HUDEP-2 (cell line): Measurements from ENCODE around the gene SCG2.

ENCODE experiments used
- DNase-seq, 76 experiments: peaks; one replicate each; lab custom pipeline; 2025; ENCODE audit not compliant: unreplicated experiment in 76 of 76; lab: John Stamatoyannopoulos, UW

SCG2 gene

GRCh38 chr2:223582001-223582400 lies 20.2 kb downstream of the SCG2 start:
- DNase-seq: no peak

DNA sequence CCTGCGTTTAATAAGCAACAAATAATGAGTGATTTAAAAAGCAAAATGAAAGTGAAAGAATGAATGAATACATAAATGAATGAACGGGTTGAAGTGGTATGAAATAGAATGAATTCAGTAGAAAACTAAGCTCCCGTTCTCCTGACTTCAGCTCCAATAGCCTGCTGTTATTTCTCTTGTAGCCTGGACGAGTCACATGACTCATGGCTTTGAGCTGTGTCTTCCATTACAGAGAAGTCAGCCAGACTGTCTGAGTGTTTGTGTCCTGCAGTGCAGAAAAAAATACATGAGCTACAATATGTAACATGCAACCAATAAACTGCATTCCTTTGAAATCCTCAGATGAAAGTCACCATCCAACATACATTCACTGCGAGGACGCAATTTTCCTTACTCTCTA lies 21.2 kb downstream of the SCG2 start:
- no peak for DNase-seq

DNA sequence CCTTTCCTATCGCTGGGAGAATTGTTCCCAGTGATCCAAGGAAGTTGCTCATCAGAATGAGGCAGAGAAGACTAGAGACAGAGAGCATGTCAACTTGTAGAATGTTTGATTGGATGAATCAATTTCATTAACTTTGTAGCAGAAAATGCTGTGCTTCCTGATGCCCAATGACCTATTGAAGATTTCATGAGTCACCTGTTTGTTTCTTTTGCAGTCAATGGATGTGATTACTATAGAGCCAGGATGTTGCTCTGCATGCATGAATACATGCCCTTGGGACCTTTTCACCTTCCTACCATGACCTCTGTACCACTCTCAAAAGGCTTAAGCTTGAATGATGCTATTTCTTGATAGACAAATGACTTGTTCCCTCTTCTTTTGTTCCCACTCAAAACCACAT lies 23.3 kb downstream of the SCG2 start:
- no peak for DNase-seq

DNA sequence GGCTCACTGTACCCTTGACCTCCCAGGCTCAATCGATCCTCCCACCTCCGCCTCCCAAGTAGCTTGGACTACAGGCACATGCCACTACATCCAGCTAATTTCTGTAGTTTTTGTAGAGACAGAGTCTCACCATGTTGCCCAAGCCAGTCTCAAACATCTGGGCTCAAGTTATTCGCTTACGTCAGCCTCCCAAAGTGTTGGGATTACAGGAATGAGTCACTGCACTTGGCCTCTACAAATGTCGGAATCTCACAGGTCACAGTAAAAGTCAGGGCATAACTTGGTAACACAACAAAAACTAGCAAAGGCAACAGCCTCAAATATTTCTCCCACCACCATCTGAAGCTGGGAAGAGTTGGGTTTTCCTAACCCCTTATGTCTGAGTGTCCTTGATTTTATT lies 25.3 kb downstream of the SCG2 start:
- DNase-seq: no peak

DNA sequence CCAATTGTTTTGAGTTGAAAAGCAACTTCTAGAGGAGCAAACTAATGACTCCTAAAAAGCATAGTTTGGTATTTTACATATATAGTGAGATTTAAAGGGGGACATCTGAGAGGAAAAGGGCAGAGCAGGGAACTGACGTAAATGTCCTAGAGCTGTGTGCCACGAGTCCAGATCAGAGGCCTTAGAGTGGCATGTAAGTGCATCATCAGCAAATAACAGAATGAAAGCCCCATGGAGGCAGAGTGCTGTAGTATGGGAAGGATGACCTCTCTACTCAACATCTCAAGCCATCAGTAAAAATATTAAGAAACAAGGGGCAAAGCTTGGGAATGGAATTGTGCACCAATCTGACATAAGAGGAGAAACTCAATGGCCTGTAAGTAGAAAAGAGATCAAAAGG lies 31.4 kb downstream of the SCG2 start:
- no peak for DNase-seq

GRCh38 chr2:223566396-223566795 lies 35.8 kb downstream of the SCG2 start:
- DNase-seq: no peak

GRCh38 chr2:223563462-223563861 lies 38.7 kb downstream of the SCG2 start:
- no peak for DNase-seq

DNA sequence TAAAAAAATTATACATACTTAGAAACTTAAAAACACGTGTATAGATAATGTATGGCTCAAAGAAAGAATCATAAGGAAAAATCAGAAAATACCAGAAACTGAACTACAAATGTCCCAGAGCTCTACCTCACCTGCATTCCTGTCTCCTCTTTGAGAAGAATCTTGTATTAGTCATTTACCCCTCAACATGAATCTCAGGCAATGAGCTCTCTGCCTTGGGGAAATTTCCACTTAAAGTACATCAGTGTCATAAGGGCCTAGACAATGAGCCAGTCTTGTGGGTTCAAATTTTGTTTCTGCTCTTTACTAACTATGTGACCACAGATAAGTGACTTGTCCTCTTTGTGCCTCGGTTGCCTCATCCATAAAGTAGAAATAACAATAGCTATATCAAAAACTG lies 40.1 kb downstream of the SCG2 start:
- no peak for DNase-seq

DNA sequence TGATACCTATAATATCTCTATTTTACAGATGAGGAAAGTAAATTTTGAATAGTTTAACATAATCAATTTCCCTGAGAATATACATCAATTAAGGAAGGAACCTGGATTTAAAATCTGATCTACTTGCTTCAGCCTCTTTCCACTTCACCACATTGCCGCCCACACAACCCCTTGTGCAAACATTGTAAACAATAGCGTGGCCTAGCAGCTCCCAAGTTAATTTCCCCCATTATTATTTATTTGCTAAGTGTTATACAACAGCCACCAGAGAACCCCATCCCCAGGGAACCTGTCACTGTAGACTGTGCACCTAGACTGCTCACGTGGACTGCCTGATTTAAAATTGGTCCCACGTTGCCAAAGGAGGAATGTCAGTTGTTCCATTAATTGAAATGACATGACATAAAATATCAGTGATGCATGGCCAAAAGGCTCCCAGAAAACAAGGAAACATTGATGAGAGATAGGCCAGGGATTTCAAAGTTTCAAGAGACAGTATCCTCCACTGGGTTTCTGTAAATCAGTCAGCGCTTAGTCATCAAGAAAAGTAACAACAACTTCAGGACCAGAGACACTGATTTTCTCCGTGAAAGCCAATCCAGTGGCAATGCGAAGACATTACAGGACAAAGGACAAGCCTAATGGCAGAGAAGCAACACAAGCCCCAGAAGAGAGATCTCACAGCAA lies 41.3 kb downstream of the SCG2 start:
- no peak for DNase-seq

GRCh38 chr2:223558970-223559369 lies 43.2 kb downstream of the SCG2 start:
- no peak for DNase-seq

DNA sequence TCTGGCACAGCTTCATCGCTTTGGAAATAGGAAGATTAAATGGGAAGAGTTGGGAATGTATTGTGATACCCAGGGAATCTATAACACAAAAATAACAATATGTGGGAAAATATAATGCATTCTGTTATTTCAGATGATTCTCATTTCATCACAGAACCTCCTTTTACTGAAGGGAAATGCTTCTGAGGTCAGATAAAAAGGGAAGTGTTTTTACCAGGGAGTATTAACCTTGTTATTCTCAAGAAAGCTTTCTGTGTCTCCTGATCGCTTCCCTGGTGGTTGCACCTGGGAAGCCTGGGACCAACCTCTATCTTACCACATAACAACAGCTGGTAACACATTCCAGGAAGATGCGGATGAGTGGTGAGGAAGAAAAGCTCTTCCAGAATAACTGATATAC lies 47.2 kb downstream of the SCG2 start:
- no peak for DNase-seq

DNA sequence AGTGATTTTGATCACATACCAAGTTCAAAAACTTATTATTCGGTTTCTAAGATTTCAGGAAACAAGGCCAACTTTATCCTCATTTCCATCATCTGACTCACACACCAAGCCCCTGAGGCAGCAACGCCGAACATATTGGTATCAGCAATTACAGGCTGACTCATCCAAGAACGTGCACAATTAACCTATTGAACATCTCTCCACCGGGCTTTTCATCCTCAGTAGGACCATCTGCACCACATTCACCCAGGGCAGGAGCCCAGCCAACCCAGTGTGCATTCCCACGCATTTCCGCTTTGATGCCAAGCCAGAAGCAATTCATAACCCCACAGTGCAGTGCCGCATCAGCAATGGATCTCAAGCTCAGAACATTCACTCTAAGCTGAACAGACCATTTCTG lies 52.9 kb downstream of the SCG2 start:
- no peak for DNase-seq

DNA sequence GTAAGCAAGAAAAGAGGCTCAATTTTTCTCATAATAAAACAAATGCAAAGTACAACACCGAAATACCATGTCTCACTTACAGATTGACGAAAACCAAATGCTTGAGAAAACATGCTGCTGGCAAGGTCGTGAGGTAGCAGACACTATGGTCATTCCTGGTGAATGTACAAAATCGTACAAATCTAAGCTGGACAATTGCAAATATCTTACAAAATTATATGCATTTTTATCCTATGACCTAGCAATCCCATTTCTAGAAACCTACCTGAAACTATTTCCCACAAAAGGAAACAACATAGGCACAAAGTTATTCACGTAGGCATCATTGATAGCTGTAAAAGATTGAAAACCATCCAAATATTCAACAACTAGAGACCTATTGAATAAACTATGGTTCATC lies 54.0 kb downstream of the SCG2 start:
- DNase-seq: no peak
